OCI-LY1 (cell line): Measurements from ENCODE around the gene SLIT3.
"Not testable (repeated sequence)": the region's sequence is repeated elsewhere in the genome, so short reads cannot be mapped to it uniquely, and the experiment has no call there.

Source experiments
- H2AFZ ChIP-seq: fragments of 200-600 bp; sonication (generic), shearing (Covaris generic); 2 replicates; pipeline ENCODE4 v1.6.0; 2014; ENCODE audit warnings: antibody characterized with exemption, mild to moderate bottlenecking, low read length
- H3F3A ChIP-seq: fragments of 200-600 bp; sonication (generic), shearing (Covaris generic); 2 replicates; pipeline ENCODE4 v1.6.0; 2014; ENCODE audit warnings: mild to moderate bottlenecking, antibody characterized with exemption, low read length, moderate library complexity; ENCODE audit not compliant: insufficient read depth
- H3K27ac ChIP-seq: fragments of 200-600 bp; sonication (generic); 2 replicates; pipeline ENCODE4 v1.5.1; 2014; ENCODE audit warnings: low read length, mixed run types, mild to moderate bottlenecking, low read depth; ENCODE audit not compliant: poor library complexity, severe bottlenecking
- H3K27me3 ChIP-seq: fragments of 200-600 bp; sonication (generic); 2 replicates; pipeline ENCODE4 v1.6.0; 2014; ENCODE audit warnings: antibody characterized with exemption, mild to moderate bottlenecking, low read length, moderate library complexity; ENCODE audit not compliant: insufficient read depth
- H3K36me3 ChIP-seq: fragments of 200-600 bp; sonication (generic); 2 replicates; pipeline ENCODE4 v1.6.1; 2014; ENCODE audit warnings: mild to moderate bottlenecking, antibody characterized with exemption, low read length, moderate library complexity, mixed read lengths; ENCODE audit not compliant: insufficient read depth
- H3K4me1 ChIP-seq: fragments of 200-600 bp; sonication (generic); 2 replicates; pipeline ENCODE4 v1.5.1; 2014; ENCODE audit warnings: mild to moderate bottlenecking, low read length, moderate library complexity; ENCODE audit not compliant: insufficient read depth, severe bottlenecking
- H3K4me2 ChIP-seq: fragments of 200-600 bp; sonication (generic), shearing (Covaris generic); 2 replicates; pipeline ENCODE4 v1.6.1; 2014; ENCODE audit warnings: low read length
- H3K4me3 ChIP-seq: fragments of 200-600 bp; sonication (generic); 2 replicates; pipeline ENCODE4 v1.5.1; 2014; ENCODE audit warnings: low read length, low read depth, mild to moderate bottlenecking, mixed read lengths; ENCODE audit not compliant: poor library complexity, severe bottlenecking
- H3K79me2 ChIP-seq: fragments of 200-600 bp; shearing (Covaris generic); 2 replicates; pipeline ENCODE4 v1.6.1; 2016; ENCODE audit warnings: mixed run types, low read length, mixed read lengths; ENCODE audit not compliant: insufficient read depth
- H3K9ac ChIP-seq: fragments of 200-600 bp; sonication (generic), shearing (Covaris generic); 2 replicates; pipeline ENCODE4 v1.6.1; 2014; ENCODE audit warnings: mild to moderate bottlenecking, low read length, mixed read lengths
- H3K9me2 ChIP-seq: fragments of 200-600 bp; sonication (generic), shearing (Covaris generic); 2 replicates; pipeline ENCODE4 v1.6.1; 2014; ENCODE audit warnings: low read depth, mild to moderate bottlenecking, low read length, mixed read lengths
- H3K9me3 ChIP-seq: fragments of 200-600 bp; shearing (Covaris generic); 2 replicates; pipeline ENCODE4 v1.6.1; 2014; ENCODE audit warnings: low read length, mixed read lengths
- H4K20me1 ChIP-seq: fragments of 200-600 bp; sonication (generic), shearing (Covaris generic); 2 replicates; pipeline ENCODE4 v1.6.0; 2016; ENCODE audit warnings: mild to moderate bottlenecking, low read length; ENCODE audit not compliant: insufficient read depth
- CTCF ChIP-seq: fragments of 200-600 bp; sonication (generic), shearing (Covaris generic); IDR thresholded peaks from 2 replicates; pipeline ENCODE4 v1.5.1; 2017; ENCODE audit warnings: mild to moderate bottlenecking, antibody characterized with exemption, low read length, moderate library complexity, mixed read lengths
- EZH2 ChIP-seq: fragments of 200-600 bp; sonication (generic), shearing (Covaris generic); IDR thresholded peaks from 2 replicates; pipeline ENCODE4 v1.8.0; 2017; ENCODE audit warnings: borderline replicate concordance, mixed run types, mild to moderate bottlenecking, antibody characterized with exemption, low read length, moderate library complexity, mixed read lengths

Gene SLIT3

GRCh38 chr5:168645195-168645594 lies 655.7 kb downstream of the SLIT3 start:
- Histone ChIP-seq H2AFZ (no peak overlapping the region), H3K9me3 (no peaks in the 10 kb centered on the region; the same call in 1 of the 2 replicates), H3F3A (no peaks in the 10 kb centered on the region), H3K9ac (no peak overlapping the region), H3K9me2 (no peaks in the 10 kb centered on the region), H3K27ac (no peak overlapping the region), H3K79me2 (no peaks in the 10 kb centered on the region), H3K36me3 (no peaks in the 10 kb centered on the region), H4K20me1 (no peaks in the 10 kb centered on the region), H3K4me2 (no peak overlapping the region), H3K27me3 (no peaks in the 10 kb centered on the region; the same call in 1 of the 2 replicates), H3K4me1 (no peaks in the 10 kb centered on the region), H3K4me3 (no peak overlapping the region)
- no peak for TF ChIP-seq EZH2
- TF ChIP-seq CTCF, result no peak

DNA sequence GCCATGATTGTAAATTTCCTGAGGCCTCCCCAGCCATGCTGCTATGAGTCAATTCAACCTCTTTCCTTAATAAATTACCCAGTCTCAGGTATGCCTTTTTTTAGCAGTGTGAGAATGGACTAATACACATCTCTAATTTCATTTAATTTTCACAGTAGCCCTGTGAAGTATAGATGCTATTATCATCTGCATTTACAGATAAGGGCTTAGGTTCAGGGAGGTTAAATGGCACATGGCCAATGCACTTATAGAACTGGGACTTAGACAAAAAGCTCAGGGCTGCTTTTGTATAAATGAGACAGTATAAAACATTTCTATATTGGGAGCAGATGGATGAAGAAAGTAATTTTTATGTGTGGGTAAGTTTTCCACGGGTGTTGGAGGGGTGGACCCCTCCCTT lies 658.9 kb downstream of the SLIT3 start:
- no peak overlapping the region for H3K4me2 ChIP-seq
- H3K4me3 ChIP-seq, result no peak overlapping the region
- H4K20me1 ChIP-seq, result no peaks in the 10 kb centered on the region
- no peaks in the 10 kb centered on the region for H3K27me3 ChIP-seq
- no peaks in the 10 kb centered on the region for H3K79me2 ChIP-seq
- H3K27ac ChIP-seq, result no peak overlapping the region
- no peaks in the 10 kb centered on the region for H3F3A ChIP-seq
- no peaks in the 10 kb centered on the region for H3K9me2 ChIP-seq
- no peaks in the 10 kb centered on the region for H3K4me1 ChIP-seq
- no peaks in the 10 kb centered on the region for H3K36me3 ChIP-seq
- H2AFZ ChIP-seq, result no peak overlapping the region
- TF ChIP-seq CTCF (no peak), EZH2 (no peak)
- no peak overlapping the region for H3K9ac ChIP-seq
- no peaks in the 10 kb centered on the region for H3K9me3 ChIP-seq

DNA sequence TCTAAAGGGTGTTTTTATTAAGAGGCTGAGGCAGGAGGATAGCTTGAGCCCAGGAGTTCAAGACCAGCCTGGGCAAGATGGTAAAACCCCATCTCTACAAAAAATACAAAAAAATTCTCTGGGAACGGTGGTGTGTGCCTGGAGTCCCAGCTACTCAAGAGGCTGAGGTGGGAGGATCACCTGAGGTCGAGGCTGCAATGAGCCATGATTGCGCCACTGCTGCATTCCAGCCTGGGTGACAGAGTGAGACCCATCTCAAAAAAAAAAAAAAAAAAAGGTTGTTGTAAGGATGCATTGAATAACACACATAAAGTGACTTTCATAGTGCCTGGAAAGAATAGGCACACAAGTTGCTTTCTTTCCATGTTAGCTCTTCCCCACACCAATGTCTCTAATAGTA lies 662.1 kb downstream of the SLIT3 start:
- H3K4me1 ChIP-seq, H3K4me3 ChIP-seq, H3K9ac ChIP-seq, H4K20me1 ChIP-seq, H3K27me3 ChIP-seq, H3K9me3 ChIP-seq, H3F3A ChIP-seq, H3K4me2 ChIP-seq, H3K36me3 ChIP-seq, H2AFZ ChIP-seq, H3K27ac ChIP-seq, H3K79me2 ChIP-seq, H3K9me2 ChIP-seq: not testable (repeated sequence)

GRCh38 chr5:168637793-168638192 lies 663.1 kb downstream of the SLIT3 start:
- no peak overlapping the region for H3K4me3 ChIP-seq
- no peak overlapping the region for H3K9ac ChIP-seq
- H3K79me2 ChIP-seq, result no peaks in the 10 kb centered on the region
- no peaks in the 10 kb centered on the region for H3F3A ChIP-seq
- no peak overlapping the region for H2AFZ ChIP-seq
- no peaks in the 10 kb centered on the region for H3K27me3 ChIP-seq
- no peak overlapping the region for H3K4me2 ChIP-seq
- H3K9me3 ChIP-seq, result no peaks in the 10 kb centered on the region
- no peaks in the 10 kb centered on the region for H4K20me1 ChIP-seq
- H3K36me3 ChIP-seq, result no peaks in the 10 kb centered on the region
- H3K4me1 ChIP-seq, result no peaks in the 10 kb centered on the region
- no peaks in the 10 kb centered on the region for H3K9me2 ChIP-seq
- TF ChIP-seq CTCF, result no peak
- TF ChIP-seq EZH2, result no peak
- H3K27ac ChIP-seq, result no peak overlapping the region
